Gastroesophageal sphincter (tissue), 4 donors: Measurements from ENCODE around the gene C1orf198. TPM values are rescaled to one million over a fixed set of nuclear protein-coding genes. Genes with fewer than 3 reads are reported as not detected.

Source experiments
- ATAC-seq: fragments of 150-250 bp; one replicate; pipeline ENCODE4 v1.9.1; 2016; ENCODE audit warnings: mild to moderate bottlenecking, moderate library complexity
- H3K27ac ChIP-seq, 4 donors: fragments of 200-600 bp; sonication (generic) in 3 of 4; 1 replicate in 3 of 4; 2 replicates in 1 of 4; pipeline ENCODE4 v1.5.1; 2016 to 2019
- H3K27me3 ChIP-seq: fragments of 200-600 bp; sonication (generic); one replicate; pipeline ENCODE4 v1.5.1; 2019
- H3K36me3 ChIP-seq, 2 donors: fragments of 200-600 bp; sonication (generic); one replicate each; pipeline ENCODE4 v1.5.1; 2019; ENCODE audit warnings: control low read depth in 1 of 2
- H3K4me1 ChIP-seq, 3 donors: fragments of 200-600 bp; sonication (generic); 1 replicate in 2 of 3; 2 replicates in 1 of 3; pipeline ENCODE4 v1.5.1; 2016 to 2019; ENCODE audit warnings: control low read depth in 2 of 3
- H3K4me3 ChIP-seq, 2 donors: fragments of 200-600 bp; sonication (generic); one replicate each; pipeline ENCODE4 v1.5.1; 2019; ENCODE audit warnings: mild to moderate bottlenecking in 1 of 2, moderate library complexity in 1 of 2
- H3K9me3 ChIP-seq, 3 donors: fragments of 200-600 bp; sonication (generic); one replicate each; pipeline ENCODE4 v1.5.1; 2017 to 2019; ENCODE audit warnings: control low read depth in 2 of 3
- CTCF ChIP-seq, 4 experiments: fragments of 200-600 bp in 2 of 4; fragments of 450-650 bp in 2 of 4; sonication (generic) in 1 of 4; IDR thresholded peaks; one replicate each; pipeline ENCODE4 v1.5.1; 2017 to 2019; ENCODE audit warnings: antibody characterized with exemption in 4 of 4, mild to moderate bottlenecking in 2 of 4, moderate library complexity in 2 of 4
- EP300 ChIP-seq: sonication (generic); formaldehyde crosslinking; IDR thresholded peaks from one replicate; pipeline ENCODE4 v1.6.1; 2017; ENCODE audit warnings: antibody characterized with exemption, mild to moderate bottlenecking
- POLR2A ChIP-seq, 2 donors: fragments of 450-650 bp; IDR thresholded peaks; one replicate each; pipeline ENCODE4 v1.6.1; 2017; ENCODE audit warnings: antibody characterized with exemption in 2 of 2, mild to moderate bottlenecking in 2 of 2, moderate library complexity in 1 of 2
- POLR2AphosphoS5 ChIP-seq: sonication (generic); formaldehyde crosslinking; IDR thresholded peaks from one replicate; pipeline ENCODE4 v1.6.1; 2017; ENCODE audit warnings: antibody characterized with exemption
- WGBS, 2 donors: methylation state at CpG; one replicate each; pipeline ENCODE4 v1.1.5; 2018; ENCODE audit warnings: low coverage in 1 of 2; 5-methylcytosine and 5-hydroxymethylcytosine counted together
- total RNA-seq, 4 donors: library from RNA; depleted of rRNA; stranded (reverse); fragments of >200 nt; gene quantifications; one replicate each; pipeline ENCODE4 v1.1.0, GENCODE V29; 2016

Gene C1orf198
- total RNA-seq, 4 donors from 2014 or later = 115 to 219 (median 172) TPM

- 22 to 100% methylated on average over 2 to 5 of the region's 7 CpGs for WGBS, 2 donors
- H3K9me3 ChIP-seq = no peaks in the 10 kb centered on the region
- no peaks in the 10 kb centered on the region for H3K27me3 ChIP-seq
- peak; percentile 69 for ATAC-seq
- H3K27ac ChIP-seq = no peak overlapping the region
- no peaks in the 10 kb centered on the region for H3K36me3 ChIP-seq
- TF ChIP-seq CTCF (IDR thresholded peaks at IDR 0.05) (peak; percentile 57 to 90 (median 78)), POLR2A (IDR thresholded peaks at IDR 0.05) (no peak)
- no peak overlapping the region for H3K4me3 ChIP-seq
- peaks cover 0 to 8% (median 0%) of the 10 kb centered on the region in 3 donors for H3K4me1 ChIP-seq
Measured at GRCh38 chr1:230797942-230798365, 70.4 kb downstream of the C1orf198 start.

GRCh38 chr1:230797376-230797920, 70.9 kb downstream of the C1orf198 start:
- H3K27me3 ChIP-seq = no peaks in the 10 kb centered on the region
- no peak for ATAC-seq
- TF ChIP-seq CTCF (IDR thresholded peaks at IDR 0.05) = no peak
- TF ChIP-seq POLR2A (IDR thresholded peaks at IDR 0.05) = no peak
- no peak for TF ChIP-seq POLR2AphosphoS5
- no peak for TF ChIP-seq EP300
- no peak overlapping the region for H3K27ac ChIP-seq
- H3K4me1 ChIP-seq = peaks cover 0 to 8% (median 0%) of the 10 kb centered on the region in 3 donors
- 92% methylated on average over 5 of the region's 13 CpGs; no CpG with 5 or more reads in 1 of the 2 donors for WGBS, 2 donors
- no peaks in the 10 kb centered on the region for H3K9me3 ChIP-seq
- no peak overlapping the region for H3K4me3 ChIP-seq
- no peaks in the 10 kb centered on the region for H3K36me3 ChIP-seq

GRCh38 chr1:230796626-230797025, 71.7 kb downstream of the C1orf198 start:
- Histone ChIP-seq H3K27ac (no peak overlapping the region), H3K9me3 (no peaks in the 10 kb centered on the region), H3K27me3 (no peaks in the 10 kb centered on the region), H3K4me3 (no peak overlapping the region), H3K4me1 (peaks cover 0 to 8% (median 0%) of the 10 kb centered on the region in 3 donors), H3K36me3 (no peaks in the 10 kb centered on the region)
- no peak for TF ChIP-seq CTCF (IDR thresholded peaks at IDR 0.05)
- WGBS, 2 donors = 43% methylated on average over 2 of the region's 2 CpGs; no CpG with 5 or more reads in 1 of the 2 donors
- no peak for ATAC-seq

- ATAC-seq = no peak
- Histone ChIP-seq H3K4me1 (peaks cover 0 to 8% (median 0%) of the 10 kb centered on the region in 3 donors), H3K27ac (no peak overlapping the region), H3K9me3 (no peaks in the 10 kb centered on the region), H3K27me3 (no peaks in the 10 kb centered on the region), H3K4me3 (no peak overlapping the region), H3K36me3 (no peaks in the 10 kb centered on the region)
- TF ChIP-seq POLR2A (IDR thresholded peaks at IDR 0.05) = no peak
- TF ChIP-seq EP300 = no peak
- no peak for TF ChIP-seq CTCF (IDR thresholded peaks at IDR 0.05)
- TF ChIP-seq POLR2AphosphoS5 = no peak
- WGBS, 2 donors = 90 to 100% methylated on average over 2 to 6 of the region's 19 CpGs
Measured at GRCh38 chr1:230794871-230795605, 73.3 kb downstream of the C1orf198 start.

GRCh38 chr1:230794431-230794830, 73.9 kb downstream of the C1orf198 start:
- TF ChIP-seq EP300 = no peak
- TF ChIP-seq POLR2A (IDR thresholded peaks at IDR 0.05) = no peak
- no peak for TF ChIP-seq CTCF (IDR thresholded peaks at IDR 0.05)
- TF ChIP-seq POLR2AphosphoS5 = no peak
- peaks cover 0 to 8% (median 0%) of the 10 kb centered on the region in 3 donors for H3K4me1 ChIP-seq
- 0 to 31% methylated on average over 1 to 4 of the region's 5 CpGs for WGBS, 2 donors
- H3K27ac ChIP-seq = no peak overlapping the region
- H3K27me3 ChIP-seq = no peaks in the 10 kb centered on the region
- H3K36me3 ChIP-seq = no peaks in the 10 kb centered on the region
- no peak for ATAC-seq
- H3K9me3 ChIP-seq = no peaks in the 10 kb centered on the region
- H3K4me3 ChIP-seq = no peak overlapping the region
